BJ (cell line): Measurements from ENCODE around the gene CACNA1G. TPM values are rescaled to one million over a fixed set of nuclear protein-coding genes. Genes with fewer than 3 reads are reported as not detected.

Experiments used
- CTCF ChIA-PET: fragments of 350-600 bp; formaldehyde crosslinking; extraction: SDS; loops from one replicate; lab custom pipeline; 2021; ENCODE audit warnings: antibody characterized with exemption, inconsistent platforms; lab: Yijun Ruan, JAX
- POLR2A ChIA-PET: fragments of 300-600 bp; sonication (Branson Sonifier 250); formaldehyde crosslinking; extraction: SDS; loops from one replicate; lab custom pipeline; 2021; ENCODE audit warnings: antibody characterized with exemption; lab: Charles Lee
- DNase-seq: peaks from one replicate; pipeline ENCODE4 v3.0.0-alpha.2; 2011; ENCODE audit warnings: low read depth
- H3K27me3 ChIP-seq: 2 replicates; pipeline ENCODE4 v1.6.0; 2011; ENCODE audit warnings: low read length; ENCODE audit not compliant: control insufficient read depth, insufficient read depth
- H3K36me3 ChIP-seq: 2 replicates; pipeline ENCODE4 v1.5.1; 2011; ENCODE audit warnings: low read length; ENCODE audit not compliant: control insufficient read depth, insufficient read depth
- H3K4me3 ChIP-seq: 2 replicates; pipeline ENCODE4 v1.5.1; 2011; ENCODE audit warnings: low read depth, mild to moderate bottlenecking, control low read depth, low read length
- CTCF ChIP-seq: IDR thresholded peaks from 2 replicates; pipeline ENCODE4 v1.5.1; 2011; ENCODE audit warnings: low read depth, mild to moderate bottlenecking, control low read depth, inconsistent platforms, low read length, moderate library complexity; ENCODE audit not compliant: insufficient read depth
- polyA plus RNA-seq: library from polyadenylated mRNA; depleted of rRNA; stranded (reverse); fragments of >200 nt; gene quantifications from 2 replicates; pipeline ENCODE4 v1.2.3, GENCODE V29; 2011

Gene CACNA1G
- polyA plus RNA-seq, 1 experiment = 0.02 TPM

- ChIA-PET CTCF (interaction anchor here (0.8 to 3.5 kb wide), 6 partner anchors 8 to 37 kb away, joined by 3 to 14 read pairs (median 3); partner anchors contain the start of gene EPN3), POLR2A (interaction anchor here (0.6 kb wide), 1 partner anchor 301 kb away, joined by 14 read pairs; no protein-coding TSS in a partner anchor)
- no peak for DNase-seq
- no peaks in the 10 kb centered on the region for H3K36me3 ChIP-seq
- TF ChIP-seq CTCF = no peak
- peaks cover 2% of the 10 kb centered on the region; the same call in 1 of the 2 replicates for H3K27me3 ChIP-seq
- H3K4me3 ChIP-seq = no peak overlapping the region
These were observed 45.4 kb upstream of the CACNA1G start for GRCh38 chr17:50514936-50515702.

- no peak for TF ChIP-seq CTCF
- Histone ChIP-seq H3K36me3 (no peaks in the 10 kb centered on the region), H3K27me3 (peaks cover 6% of the 10 kb centered on the region), H3K4me3 (no peak overlapping the region)
- no peak for DNase-seq
- ChIA-PET POLR2A (no interaction called here), CTCF (interaction anchor here (3.5 kb wide), 1 partner anchor 15 kb away, joined by 14 read pairs; no protein-coding TSS in a partner anchor)
These were observed 43.5 kb upstream of the CACNA1G start for GRCh38 chr17:50517011-50517410.

- CTCF ChIA-PET = interaction anchor here (3.5 kb wide), 1 partner anchor 16 kb away, joined by 14 read pairs; no protein-coding TSS in a partner anchor
These were observed 42.8 kb upstream of the CACNA1G start for GRCh38 chr17:50517504-50518383.

GRCh38 chr17:50518384-50519023 is 42.0 kb upstream of the CACNA1G start:
- no peak for DNase-seq
- CTCF ChIA-PET = interaction anchor here (1.1 kb wide), 1 partner anchor 39 kb away, joined by 3 read pairs; no protein-coding TSS in a partner anchor
- H3K27me3 ChIP-seq = peaks cover 6% of the 10 kb centered on the region
- no peak for TF ChIP-seq CTCF
- POLR2A ChIA-PET = no interaction called here
- H3K36me3 ChIP-seq = no peaks in the 10 kb centered on the region
- H3K4me3 ChIP-seq = no peak overlapping the region

More at GRCh38 chr17:50517504-50518383, 42.8 kb upstream of the CACNA1G start:
- no peaks in the 10 kb centered on the region for H3K36me3 ChIP-seq
- TF ChIP-seq CTCF = no peak
- DNase-seq = no peak
- POLR2A ChIA-PET = no interaction called here
- H3K27me3 ChIP-seq = peaks cover 6% of the 10 kb centered on the region
- no peak overlapping the region for H3K4me3 ChIP-seq
